PC-3 (cell line): ENCODE measurements around the gene SH3PXD2A.

ENCODE experiments used
- CTCF ChIP-seq: fragments of 300-600 bp; sonication (generic); conservative IDR thresholded peaks from 2 replicates; pipeline ENCODE4 v1.5.1; 2017; ENCODE audit warnings: antibody characterized with exemption, low read depth, mild to moderate bottlenecking, low read length
- EZH2 ChIP-seq: fragments of 300-600 bp; sonication (generic); IDR thresholded peaks from one replicate; pipeline ENCODE4 v1.6.1; 2017; ENCODE audit warnings: antibody characterized with exemption, mild to moderate bottlenecking, low read length; ENCODE audit not compliant: unreplicated experiment
- EZH2phosphoT487 ChIP-seq: fragments of 300-600 bp; sonication (generic); IDR thresholded peaks from 2 replicates; pipeline ENCODE4 v1.6.1; 2018; ENCODE audit warnings: mild to moderate bottlenecking, antibody characterized with exemption, low read length, borderline replicate concordance

- no peak for TF ChIP-seq CTCF
- TF ChIP-seq EZH2: no peak
- no peak for TF ChIP-seq EZH2phosphoT487
These were observed 20.8 kb upstream of the SH3PXD2A start for GRCh38 chr10:103876155-103876554.
